Neural progenitor cell (in vitro differentiated cells): Measurements from ENCODE around the gene HERC2.

Experiments used
- CTCF ChIP-seq: fragments of 200-600 bp; sonication (generic); IDR thresholded peaks from 2 replicates; pipeline ENCODE4 v1.5.1; 2017; ENCODE audit warnings: antibody characterized with exemption, mild to moderate bottlenecking
- EZH2 ChIP-seq: fragments of 200-600 bp; sonication (generic); IDR thresholded peaks from 2 replicates; pipeline ENCODE4 v1.6.1; 2017; ENCODE audit warnings: antibody characterized with exemption, mild to moderate bottlenecking, moderate library complexity
- EZH2phosphoT487 ChIP-seq: fragments of 200-600 bp; sonication (generic); IDR thresholded peaks from 2 replicates; pipeline ENCODE4 v1.6.1; 2017; ENCODE audit warnings: antibody characterized with exemption

DNA sequence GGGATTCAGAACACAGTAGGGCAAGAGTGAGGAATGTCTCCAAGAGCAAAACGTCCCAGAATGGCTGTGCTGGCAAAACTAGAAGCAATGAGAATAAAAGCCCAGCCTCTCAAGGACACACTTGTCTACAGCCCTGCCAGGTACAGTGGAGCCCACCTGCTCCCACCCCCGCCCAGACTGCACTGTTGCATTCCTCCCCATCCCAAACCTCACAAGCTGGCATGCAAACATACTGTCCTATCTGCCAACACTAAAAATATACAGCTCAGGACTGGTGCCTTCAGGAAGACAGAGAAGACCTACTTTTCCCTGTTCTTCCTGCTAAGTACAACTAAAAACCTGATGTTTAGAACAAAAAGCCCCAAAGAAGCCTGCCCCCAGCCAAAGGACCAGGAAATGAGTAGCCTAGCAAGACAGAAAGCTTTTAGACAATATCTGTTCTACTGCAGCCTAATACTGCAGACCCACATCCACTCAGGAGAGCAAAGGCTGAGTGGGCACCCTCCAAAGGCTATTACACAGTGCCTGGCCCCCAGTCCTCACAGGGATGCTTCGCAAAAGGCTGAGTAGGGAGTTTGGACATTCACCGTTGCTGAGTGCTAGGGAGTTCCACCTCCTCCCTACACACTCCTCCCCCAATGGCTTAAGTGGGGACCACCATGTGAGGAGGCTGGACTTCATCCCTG is 236.3 kb downstream of the HERC2 start:
- TF ChIP-seq CTCF (no peak), EZH2 (no peak), EZH2phosphoT487 (no peak)
